Left lung (tissue), 10 donors: ENCODE data around the gene MEGF9. TPM values are rescaled to one million over a fixed set of nuclear protein-coding genes. Genes with fewer than 3 reads are reported as not detected.

Experiments used
- ATAC-seq: fragments of 200-7000 bp; cut with Tn5 transposase; one replicate; pipeline ENCODE4 v1.9.1; 2020; ENCODE audit warnings: moderate library complexity
- DNase-seq, 4 donors: peaks; one replicate each; pipeline ENCODE4 v3.0.0-alpha.2; 2013 to 2020
- H3K27ac ChIP-seq, 2 donors: fragments of 200-600 bp; sonication (generic) in 1 of 2; one replicate each; pipeline versions ENCODE4 v1.5.0 to v1.8.0; 2020 to 2021
- H3K27me3 ChIP-seq, 2 donors: fragments of 200-600 bp; sonication (generic) in 1 of 2; one replicate each; pipeline versions ENCODE4 v1.5.0 to v1.8.0; 2020 to 2021
- H3K36me3 ChIP-seq, 2 donors: fragments of 200-600 bp; sonication (generic) in 1 of 2; one replicate each; pipeline versions ENCODE4 v1.5.0 to v1.8.0; 2020 to 2021
- H3K4me1 ChIP-seq, 2 donors: fragments of 200-600 bp; one replicate each; pipeline ENCODE4 v1.8.0; 2021
- H3K4me3 ChIP-seq, 2 donors: fragments of 200-600 bp; sonication (generic) in 1 of 2; one replicate each; pipeline versions ENCODE4 v1.5.0 to v1.8.0; 2020 to 2021; ENCODE audit warnings: mild to moderate bottlenecking in 1 of 2
- H3K9me3 ChIP-seq, 2 donors: fragments of 200-600 bp; sonication (generic) in 1 of 2; one replicate each; pipeline versions ENCODE4 v1.5.0 to v1.8.0; 2020 to 2021
- intact Hi-C, 2 donors: fragments of 100-400 bp; cut with DNase I; formaldehyde crosslinking; loops; one replicate each; pipeline versions ENCODE4 v1.11.2 to v1.14.2; 2022
- polyA plus RNA-seq, 6 donors: library from polyadenylated mRNA; unstranded; fragments of 120-200 nt; gene quantifications; one replicate each; pipeline ENCODE4 v1.2.1, GENCODE V29; 2013; ENCODE audit not compliant: insufficient read length in 6 of 6
- total RNA-seq, 2 donors: library from RNA; stranded (reverse); fragmentation: NEBNext Ultra II Directional; extraction: Animal tissue kit (Norgen Biotek cat#: 25700); gene quantifications; one replicate each; pipeline ENCODE4 v1.2.1, GENCODE V29; 2021
- TF ChIP-seq, protein P1 (sequence below), 2 donors: fragments of 200-600 bp; sonication (generic) in 1 of 2; IDR thresholded peaks; one replicate each; pipeline versions ENCODE4 v1.5.0 to v1.8.0; 2021; ENCODE audit warnings: antibody characterized with exemption in 2 of 2
- donor health status: DM: no; HTN: yes; CAD: no.
- donor health status: DM: no; HTN: no; CAD: no.

The MEGF9 gene
- total and polyA plus RNA-seq, 8 donors, result 13.8 to 103 (median 15.3) TPM

DNA sequence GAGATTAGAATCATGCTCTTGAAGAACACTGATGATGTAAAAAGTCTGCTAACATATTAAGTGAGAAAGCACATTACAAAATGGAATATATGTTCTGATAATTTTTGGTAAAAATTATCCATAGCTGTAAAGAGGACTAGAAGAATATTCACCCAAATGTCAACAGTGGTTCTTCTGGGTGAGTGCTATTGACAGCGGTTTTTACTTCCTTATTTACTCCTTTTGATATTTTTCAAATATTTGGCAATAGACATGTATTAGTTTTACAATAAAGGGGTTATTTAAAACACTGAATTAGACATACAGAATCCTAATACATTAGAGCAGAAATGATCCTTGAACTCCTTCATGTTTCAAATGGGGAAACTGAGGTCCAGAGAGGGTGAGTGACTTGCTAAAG is 26.9 kb upstream of the MEGF9 start:
- ATAC-seq (peak; percentile 13), DNase-seq (no peak)
- TF ChIP-seq, protein P1, sequence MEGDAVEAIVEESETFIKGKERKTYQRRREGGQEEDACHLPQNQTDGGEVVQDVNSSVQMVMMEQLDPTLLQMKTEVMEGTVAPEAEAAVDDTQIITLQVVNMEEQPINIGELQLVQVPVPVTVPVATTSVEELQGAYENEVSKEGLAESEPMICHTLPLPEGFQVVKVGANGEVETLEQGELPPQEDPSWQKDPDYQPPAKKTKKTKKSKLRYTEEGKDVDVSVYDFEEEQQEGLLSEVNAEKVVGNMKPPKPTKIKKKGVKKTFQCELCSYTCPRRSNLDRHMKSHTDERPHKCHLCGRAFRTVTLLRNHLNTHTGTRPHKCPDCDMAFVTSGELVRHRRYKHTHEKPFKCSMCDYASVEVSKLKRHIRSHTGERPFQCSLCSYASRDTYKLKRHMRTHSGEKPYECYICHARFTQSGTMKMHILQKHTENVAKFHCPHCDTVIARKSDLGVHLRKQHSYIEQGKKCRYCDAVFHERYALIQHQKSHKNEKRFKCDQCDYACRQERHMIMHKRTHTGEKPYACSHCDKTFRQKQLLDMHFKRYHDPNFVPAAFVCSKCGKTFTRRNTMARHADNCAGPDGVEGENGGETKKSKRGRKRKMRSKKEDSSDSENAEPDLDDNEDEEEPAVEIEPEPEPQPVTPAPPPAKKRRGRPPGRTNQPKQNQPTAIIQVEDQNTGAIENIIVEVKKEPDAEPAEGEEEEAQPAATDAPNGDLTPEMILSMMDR (IDR thresholded peaks at IDR 0.05), result no peak

DNA sequence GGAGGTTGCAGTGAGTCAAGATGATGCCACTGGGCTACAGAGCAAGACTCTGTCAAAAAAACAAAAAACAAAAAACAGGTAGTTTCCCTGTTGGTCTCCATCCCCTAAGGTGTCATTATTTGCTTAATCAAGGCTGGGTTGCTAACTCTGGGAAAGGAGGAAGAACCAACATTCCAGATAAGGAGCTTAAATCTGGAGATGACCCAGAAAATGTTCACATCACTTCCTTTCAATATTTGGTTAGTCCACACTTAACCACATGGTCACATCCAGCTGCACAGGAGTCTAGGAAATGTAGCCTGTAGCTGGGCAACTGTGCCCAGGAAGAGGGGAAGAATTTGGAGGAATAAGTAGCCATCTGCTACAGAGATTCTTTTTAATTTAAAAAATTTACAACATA is 25.9 kb upstream of the MEGF9 start:
- TF ChIP-seq, protein P1 (IDR thresholded peaks at IDR 0.05), result no peak
- no peak for ATAC-seq
- Histone ChIP-seq H3K4me3 (no peak overlapping the region), H3K9me3 (no peaks in the 10 kb centered on the region), H3K36me3 (no peaks in the 10 kb centered on the region), H3K4me1 (peaks cover 0 to 53% of the 10 kb centered on the region in 2 donors), H3K27me3 (no peaks in the 10 kb centered on the region), H3K27ac (peak overlapping the region in 1 of 2 donors; percentile 33)
- intact Hi-C loops, result no loop called here
- no peak for DNase-seq

More for the DNA sequence above, 26.9 kb upstream of the MEGF9 start:
- no peak overlapping the region for H3K4me3 ChIP-seq
- no peaks in the 10 kb centered on the region for H3K27me3 ChIP-seq
- H3K9me3 ChIP-seq, result no peaks in the 10 kb centered on the region
- intact Hi-C loops, result no loop called here
- H3K4me1 ChIP-seq, result peaks cover 0 to 44% of the 10 kb centered on the region in 2 donors
- no peaks in the 10 kb centered on the region for H3K36me3 ChIP-seq
- H3K27ac ChIP-seq, result peak overlapping the region in 1 of 2 donors; percentile 33

DNA sequence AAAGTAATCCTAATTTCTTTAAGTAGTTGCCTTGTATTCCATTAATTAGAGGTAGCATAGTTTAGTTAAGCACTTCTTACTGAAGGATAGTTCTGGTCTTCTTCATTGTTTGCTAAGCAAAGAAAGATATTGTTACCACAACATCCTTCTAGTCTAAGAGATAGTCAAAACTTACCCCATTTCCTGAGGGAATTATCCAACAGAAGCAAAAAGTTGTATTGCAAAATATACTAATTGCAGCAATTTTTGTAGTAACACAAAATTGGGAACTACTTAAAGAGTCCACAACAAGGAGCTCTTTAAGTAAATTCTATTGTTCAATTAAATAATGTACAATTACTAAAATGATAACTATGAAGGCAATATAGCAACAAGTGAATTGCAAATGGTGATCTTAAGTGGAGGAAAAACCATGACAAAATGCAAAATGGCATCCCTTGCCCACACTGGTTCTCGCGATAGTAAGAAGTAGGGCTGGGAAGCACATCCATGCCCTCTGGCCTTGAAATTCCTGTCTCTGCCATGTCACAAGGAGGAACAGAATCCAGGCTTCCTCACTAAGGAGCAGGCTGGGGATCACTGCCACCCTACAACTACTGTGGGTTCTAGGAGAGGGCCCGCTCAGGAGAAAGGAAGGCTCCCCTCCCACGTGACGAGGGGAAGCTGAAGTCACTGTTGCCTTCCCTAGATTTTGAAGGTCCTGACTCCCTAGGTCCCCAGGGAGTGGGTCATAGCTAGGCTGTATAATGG is 23.3 kb upstream of the MEGF9 start:
- no peaks in the 10 kb centered on the region for H3K27me3 ChIP-seq
- DNase-seq (no peak), ATAC-seq (no peak)
- peak overlapping the region in 1 of 2 donors; percentile 90 for H3K27ac ChIP-seq
- H3K4me1 ChIP-seq, result peaks cover 4 to 79% of the 10 kb centered on the region in 2 donors
- TF ChIP-seq, protein P1 (IDR thresholded peaks at IDR 0.05), result no peak
- no peaks in the 10 kb centered on the region for H3K9me3 ChIP-seq
- intact Hi-C loops, result no loop called here
- H3K36me3 ChIP-seq, result no peaks in the 10 kb centered on the region
- no peak overlapping the region for H3K4me3 ChIP-seq

DNA sequence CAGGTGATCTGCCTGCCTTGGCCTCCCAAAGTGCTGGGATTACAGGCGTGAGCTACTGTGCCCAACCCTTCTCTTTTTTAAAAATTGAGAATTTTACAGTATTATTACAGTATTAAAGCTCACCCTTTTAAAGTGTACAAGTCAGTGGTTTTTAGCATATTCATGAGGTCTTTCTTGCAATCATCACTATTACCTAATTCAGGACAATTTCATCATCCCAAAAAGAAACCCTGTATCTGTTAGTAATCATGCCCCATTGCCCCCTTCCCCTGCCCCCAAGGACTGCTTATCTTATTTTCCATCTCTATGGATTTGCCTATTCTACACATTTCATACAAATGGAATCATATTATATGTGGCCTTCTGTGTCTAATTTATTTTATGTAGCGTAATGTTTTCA is 22.6 kb upstream of the MEGF9 start:
- no peak for DNase-seq
- H3K4me1 ChIP-seq, result peaks cover 4 to 84% of the 10 kb centered on the region in 2 donors
- H3K27me3 ChIP-seq, result no peaks in the 10 kb centered on the region
- intact Hi-C loops, result no loop called here
- no peak for ATAC-seq
- TF ChIP-seq, protein P1 (IDR thresholded peaks at IDR 0.05), result no peak
- peak overlapping the region in 1 of 2 donors; percentile 90 for H3K27ac ChIP-seq
- no peaks in the 10 kb centered on the region for H3K9me3 ChIP-seq
- H3K36me3 ChIP-seq, result no peaks in the 10 kb centered on the region
- H3K4me3 ChIP-seq, result no peak overlapping the region

DNA sequence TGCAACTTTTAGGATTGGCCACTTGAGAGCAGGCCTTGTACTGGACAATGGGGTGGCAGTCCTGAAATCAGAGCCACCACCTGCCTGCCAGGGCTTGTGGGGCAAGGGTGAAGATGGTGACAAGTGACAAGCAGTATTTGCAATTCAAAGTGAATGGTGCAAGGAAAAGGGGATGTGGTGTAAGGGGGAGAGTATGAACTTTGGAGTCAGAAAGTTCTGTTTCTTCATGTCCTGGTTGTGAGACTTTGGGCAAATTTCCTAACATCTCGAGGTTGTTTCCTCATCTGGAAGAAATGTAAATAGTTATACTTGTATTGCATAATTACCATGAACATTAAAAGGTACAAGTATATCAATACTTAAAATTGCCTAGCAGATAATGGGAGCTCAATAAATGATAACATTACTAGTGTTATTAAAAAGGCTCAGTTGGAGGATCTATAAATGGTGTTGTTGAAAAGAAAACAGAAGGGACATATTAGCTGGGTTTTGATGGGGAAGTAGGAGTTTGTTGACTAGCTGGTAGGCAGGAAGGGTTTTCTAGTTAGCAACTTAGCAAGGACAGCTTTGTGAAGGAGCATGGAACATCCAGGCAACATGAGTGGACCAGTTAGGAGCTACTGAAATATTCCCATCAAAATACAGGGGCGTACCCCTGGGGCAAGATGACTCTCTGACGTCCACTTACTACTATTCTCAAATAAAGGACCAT is 21.3 kb upstream of the MEGF9 start:
- intact Hi-C loops, result no loop called here
- no peaks in the 10 kb centered on the region for H3K27me3 ChIP-seq
- no peak overlapping the region for H3K4me3 ChIP-seq
- DNase-seq (peak in 2 of 4 donors; percentile 72 to 87), ATAC-seq (peak; percentile 41)
- H3K27ac ChIP-seq, result peak overlapping the region; percentile 76 to 90
- no peaks in the 10 kb centered on the region for H3K36me3 ChIP-seq
- H3K9me3 ChIP-seq, result no peaks in the 10 kb centered on the region
- TF ChIP-seq, protein P1 (IDR thresholded peaks at IDR 0.05), result no peak
- H3K4me1 ChIP-seq, result peaks cover 7 to 84% of the 10 kb centered on the region in 2 donors
